T-helper 22 cell (primary cell): ENCODE data around the gene IL9R.
"Not testable (repeated sequence)": the region's sequence is repeated elsewhere in the genome, so short reads cannot be mapped to it uniquely, and the experiment has no call there.

Experiments used
- DNase-seq: peaks from one replicate; pipeline ENCODE4 v3.0.0-alpha.2; 2020; ENCODE audit warnings: low read depth

IL9R gene

DNA sequence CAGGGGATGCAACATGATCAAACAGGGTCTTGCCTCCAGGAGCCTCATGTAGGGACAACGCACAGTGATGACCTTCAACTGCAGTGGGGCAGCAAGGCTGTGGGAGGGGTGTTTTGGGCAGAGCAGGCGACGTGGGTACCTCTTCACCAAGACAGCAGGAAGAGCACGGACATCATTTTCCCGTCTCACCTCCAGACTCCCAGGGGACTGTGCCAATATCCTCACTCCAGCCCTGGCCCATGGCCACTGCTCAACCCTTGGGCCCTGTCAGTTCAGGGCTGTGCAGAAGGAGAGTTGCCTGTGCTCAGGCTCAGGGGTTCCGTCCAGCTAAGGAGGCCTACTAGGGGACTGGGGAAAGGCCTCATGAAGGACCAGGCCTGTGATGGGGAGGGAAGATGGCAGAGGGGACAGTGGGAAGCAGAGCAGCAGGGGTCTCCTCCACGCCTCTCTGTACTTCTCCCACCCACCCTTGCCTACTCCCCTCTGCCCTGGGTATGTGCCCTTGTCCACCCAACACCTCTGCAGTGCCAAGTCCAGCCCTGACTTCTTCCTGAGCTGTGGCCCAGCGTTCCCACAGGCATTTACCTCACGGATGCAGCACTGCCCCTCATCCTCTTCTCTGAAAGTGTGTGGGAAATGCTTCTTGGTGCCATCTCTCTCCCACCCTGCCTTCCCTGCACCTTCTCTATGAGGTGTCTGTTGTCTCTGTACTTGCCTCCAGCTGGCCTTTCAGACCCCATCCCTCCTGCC lies 1.4 kb downstream of the IL9R start:
- no peak for DNase-seq

- not testable (repeated sequence) for DNase-seq
Observed at GRCh38 chrX:155999751-156000150, 2.3 kb downstream of the IL9R start.

DNA sequence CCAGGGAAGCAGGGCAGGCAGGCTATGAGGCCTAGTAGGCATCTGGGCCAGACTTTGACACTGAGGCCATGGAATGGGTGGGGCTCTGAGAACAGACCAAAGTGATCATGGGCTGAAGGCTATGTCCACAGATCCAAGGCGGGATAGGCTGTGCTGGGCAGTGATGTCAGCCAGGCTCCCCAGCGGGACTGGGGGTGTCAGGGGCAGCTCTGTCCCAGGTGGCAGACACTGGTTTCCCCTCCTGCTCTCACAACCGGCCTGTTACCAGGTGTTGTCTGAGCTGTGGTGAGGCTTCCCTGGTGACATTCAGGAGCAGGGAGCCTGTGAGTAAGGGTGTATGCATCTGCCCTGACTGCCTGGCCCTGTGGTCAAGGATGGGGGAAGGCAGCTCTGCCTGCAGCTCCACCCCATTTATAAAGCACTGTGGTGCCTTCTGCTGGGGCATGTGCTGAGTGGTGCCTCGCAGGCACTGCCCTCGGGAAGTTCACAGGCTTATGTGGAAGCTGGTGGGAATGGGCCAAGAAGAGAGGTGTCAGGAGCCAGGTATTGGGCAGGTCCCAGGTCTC lies 2.9 kb downstream of the IL9R start:
- no peak for DNase-seq

GRCh38 chrX:156001001-156001666 lies 3.6 kb downstream of the IL9R start:
- DNase-seq = no peak

DNA sequence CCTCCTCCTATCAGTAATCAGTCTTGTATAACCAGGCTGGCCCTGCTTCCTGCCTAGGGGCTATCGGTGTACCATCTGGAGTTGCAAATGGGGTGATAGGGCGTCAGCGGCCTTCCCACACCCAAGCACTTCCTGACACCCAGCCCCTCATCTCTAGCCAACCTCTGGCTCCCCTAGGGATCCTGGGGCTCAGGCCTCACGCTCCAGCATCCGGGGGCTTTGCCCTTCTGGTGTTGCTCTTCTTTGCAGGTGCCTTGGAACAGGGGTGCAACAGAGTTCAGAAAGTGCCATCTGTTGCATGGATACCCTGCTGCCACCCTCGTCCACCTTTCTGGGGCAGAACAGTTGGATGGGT lies 4.1 kb downstream of the IL9R start:
- no peak for DNase-seq

DNA sequence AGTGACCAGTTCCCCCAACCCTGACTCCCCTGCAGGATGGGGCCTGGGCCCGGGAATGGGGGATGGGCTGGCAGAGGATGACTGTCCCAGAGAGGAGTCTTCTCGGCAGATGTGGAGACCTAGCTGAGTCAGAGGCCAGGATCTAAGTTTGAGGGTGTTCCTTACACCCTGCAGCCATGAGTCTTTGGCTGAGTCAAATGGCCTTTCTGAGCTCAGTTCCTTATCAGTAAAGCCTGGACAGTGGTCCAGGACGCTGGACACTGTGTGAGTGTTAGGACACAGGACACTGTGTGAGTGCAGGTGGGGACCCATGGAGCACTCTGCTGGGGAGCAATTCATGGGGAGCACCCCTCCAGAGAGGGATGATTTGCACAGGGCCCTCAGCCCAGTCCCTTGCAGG lies 5.0 kb downstream of the IL9R start:
- no peak for DNase-seq

- no peak for DNase-seq
Observed at GRCh38 chrX:156003486-156004185, 6.1 kb downstream of the IL9R start.

DNA sequence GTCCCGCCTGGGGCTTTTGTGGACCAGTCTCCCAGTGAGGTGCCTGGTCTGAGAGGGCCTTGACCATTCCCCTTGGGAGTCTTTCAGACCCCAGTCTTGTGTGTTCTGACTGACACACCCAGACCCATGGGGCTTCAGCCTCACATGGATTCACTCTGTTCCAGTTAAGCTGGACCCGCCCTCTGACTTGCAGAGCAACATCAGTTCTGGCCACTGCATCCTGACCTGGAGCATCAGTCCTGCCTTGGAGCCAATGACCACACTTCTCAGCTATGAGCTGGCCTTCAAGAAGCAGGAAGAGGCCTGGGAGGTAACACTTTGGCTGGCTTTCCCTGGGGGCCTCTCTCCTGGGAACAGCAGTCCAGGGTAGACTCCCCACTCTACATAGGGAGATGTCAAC lies 6.8 kb downstream of the IL9R start:
- DNase-seq = no peak

DNA sequence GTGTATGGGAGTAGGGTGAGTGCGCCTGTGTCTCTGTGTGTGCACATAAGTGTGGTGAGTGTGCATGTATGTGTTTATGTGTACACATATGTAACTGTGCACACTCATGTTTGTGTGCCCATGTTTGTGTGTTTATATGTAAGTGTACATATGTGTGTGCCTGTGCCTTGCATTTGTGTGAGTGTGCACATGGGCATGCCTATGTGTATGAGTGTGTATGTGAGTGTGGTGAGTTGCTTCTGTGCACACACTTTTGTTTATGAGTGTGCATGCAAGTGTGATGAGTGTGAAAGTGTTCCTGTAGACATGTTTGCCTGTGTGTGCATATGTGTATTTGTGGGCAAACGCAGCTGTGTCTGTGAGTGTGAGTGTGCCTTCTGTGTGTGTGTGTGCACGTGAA lies 7.2 kb downstream of the IL9R start:
- DNase-seq = no peak

DNA sequence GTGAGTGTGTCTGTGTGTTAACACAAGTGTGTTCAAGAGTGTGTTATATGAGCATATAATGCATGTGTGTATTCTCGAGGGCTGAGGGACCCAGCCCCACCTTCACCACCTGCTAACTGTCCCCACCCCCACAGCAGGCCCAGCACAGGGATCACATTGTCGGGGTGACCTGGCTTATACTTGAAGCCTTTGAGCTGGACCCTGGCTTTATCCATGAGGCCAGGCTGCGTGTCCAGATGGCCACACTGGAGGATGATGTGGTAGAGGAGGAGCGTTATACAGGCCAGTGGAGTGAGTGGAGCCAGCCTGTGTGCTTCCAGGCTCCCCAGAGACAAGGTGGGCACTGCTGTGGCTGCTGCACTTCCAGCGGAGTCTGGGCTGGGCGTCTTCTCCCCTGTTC lies 7.6 kb downstream of the IL9R start:
- no peak for DNase-seq

DNA sequence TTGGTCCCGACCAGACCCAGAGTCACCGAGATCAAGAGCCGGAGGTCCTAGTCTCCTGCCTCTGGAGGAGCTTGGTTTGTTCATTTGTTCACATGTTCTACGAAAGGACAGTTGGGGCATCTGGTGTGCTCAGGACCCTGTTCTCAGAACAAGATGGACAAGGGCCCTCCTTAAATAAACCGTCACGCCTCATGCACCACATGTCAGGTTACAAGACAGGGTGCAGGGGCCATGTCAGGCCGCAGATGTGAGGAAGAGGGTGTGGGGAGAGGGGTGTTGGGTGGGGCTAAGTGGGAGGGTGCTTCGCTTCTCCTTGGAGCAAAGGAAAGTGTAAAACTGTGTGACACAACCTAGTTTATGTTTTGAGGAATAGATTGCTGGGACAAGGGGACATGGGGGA lies 9.0 kb downstream of the IL9R start:
- not testable (repeated sequence) for DNase-seq

DNA sequence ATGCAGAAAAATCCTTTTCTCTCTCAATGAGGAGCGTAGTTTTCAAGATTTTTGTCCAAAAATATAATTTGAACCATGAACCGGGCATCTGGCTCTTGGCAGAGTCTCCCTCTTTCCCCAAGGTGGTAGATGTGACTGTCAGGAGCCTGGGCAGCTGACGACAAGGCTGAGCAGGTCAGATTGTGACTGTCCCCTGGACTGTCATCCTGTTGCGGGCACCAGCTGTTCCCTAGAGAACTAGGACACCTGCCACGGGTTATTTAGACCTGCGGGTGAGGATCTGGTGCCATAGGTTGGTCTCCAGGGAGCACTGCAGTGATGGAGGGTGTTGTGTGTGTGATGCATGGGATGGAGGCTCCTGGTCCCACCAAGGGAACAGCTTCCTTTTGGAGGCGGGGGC lies 10.9 kb downstream of the IL9R start:
- not testable (repeated sequence) for DNase-seq

DNA sequence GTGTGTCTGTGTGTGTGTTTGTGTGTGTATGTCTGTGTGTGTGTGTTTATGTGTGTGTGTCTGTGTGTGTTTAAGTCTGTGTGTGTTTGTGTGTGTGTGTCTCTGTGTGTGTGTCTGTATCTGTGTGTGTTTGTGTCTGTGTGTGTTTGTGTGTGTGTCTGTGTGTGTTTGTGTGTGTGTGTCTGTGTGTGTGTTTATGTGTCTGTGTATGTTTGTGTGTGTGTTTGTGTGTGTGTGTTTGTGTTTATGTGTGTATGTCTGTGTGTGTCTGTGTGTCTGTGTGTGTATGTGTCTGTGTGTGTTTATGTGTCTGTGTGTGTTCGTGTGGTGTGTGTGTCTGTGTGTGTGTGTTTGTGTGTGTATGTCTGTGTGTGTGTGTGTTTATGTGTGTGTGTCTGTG lies 11.4 kb downstream of the IL9R start:
- DNase-seq = no peak

- not testable (repeated sequence) for DNase-seq
Observed at GRCh38 chrX:156009691-156010090, 12.2 kb downstream of the IL9R start.

- not testable (repeated sequence) for DNase-seq
Observed at GRCh38 chrX:156013286-156013953, 15.9 kb downstream of the IL9R start.

GRCh38 chrX:156019846-156020245 lies 22.4 kb downstream of the IL9R start:
- not testable (repeated sequence) for DNase-seq

DNA sequence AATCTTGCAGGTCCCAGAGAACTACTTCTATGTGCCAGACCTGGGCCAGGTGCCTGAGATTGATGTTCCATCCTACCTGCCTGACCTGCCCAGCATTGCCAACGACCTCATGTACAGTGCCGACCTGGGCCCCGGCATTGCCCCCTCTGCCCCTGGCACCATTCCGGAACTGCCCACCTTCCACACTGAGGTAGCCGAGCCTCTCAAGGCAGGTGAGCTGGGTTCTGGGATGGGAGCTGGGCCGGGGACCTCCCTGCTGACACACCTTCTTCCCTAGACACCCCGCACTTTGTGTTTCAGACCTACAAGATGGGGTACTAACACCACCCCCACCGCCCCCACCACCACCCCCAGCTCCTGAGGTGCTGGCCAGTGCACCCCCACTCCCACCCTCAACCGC lies 25.5 kb downstream of the IL9R start:
- DNase-seq = not testable (repeated sequence)

GRCh38 chrX:156024949-156025492 lies 27.5 kb downstream of the IL9R start:
- DNase-seq = not testable (repeated sequence)

DNA sequence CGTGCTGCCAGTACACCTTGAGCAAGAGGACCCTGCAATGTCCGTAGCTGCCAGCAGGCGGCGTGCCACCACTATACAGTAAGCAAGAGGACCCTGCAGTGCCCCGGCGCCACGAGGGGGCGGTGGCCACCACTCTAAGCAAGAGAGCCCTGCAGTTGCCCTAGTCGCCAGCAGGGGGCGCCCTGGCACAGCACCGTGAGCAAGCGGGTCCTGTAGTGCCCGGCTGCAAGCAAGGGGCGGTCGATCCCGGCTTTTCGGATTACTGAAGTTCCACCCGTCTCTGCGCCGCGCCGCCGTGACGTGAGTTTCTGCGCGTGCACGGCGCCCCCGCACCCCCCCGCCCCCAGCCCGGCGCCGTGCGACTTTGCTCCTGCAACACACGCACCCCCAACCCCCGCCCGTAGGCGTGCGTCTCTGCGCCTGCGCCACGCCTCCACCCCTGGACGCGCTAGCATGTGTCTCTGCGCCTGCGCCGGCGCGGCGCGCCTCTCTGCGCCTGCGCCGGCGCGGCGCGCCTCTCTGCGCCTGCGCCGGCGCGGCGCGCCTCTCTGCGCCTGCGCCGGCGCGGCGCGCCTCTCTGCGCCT lies 31.2 kb downstream of the IL9R start:
- not testable (repeated sequence) for DNase-seq

DNA sequence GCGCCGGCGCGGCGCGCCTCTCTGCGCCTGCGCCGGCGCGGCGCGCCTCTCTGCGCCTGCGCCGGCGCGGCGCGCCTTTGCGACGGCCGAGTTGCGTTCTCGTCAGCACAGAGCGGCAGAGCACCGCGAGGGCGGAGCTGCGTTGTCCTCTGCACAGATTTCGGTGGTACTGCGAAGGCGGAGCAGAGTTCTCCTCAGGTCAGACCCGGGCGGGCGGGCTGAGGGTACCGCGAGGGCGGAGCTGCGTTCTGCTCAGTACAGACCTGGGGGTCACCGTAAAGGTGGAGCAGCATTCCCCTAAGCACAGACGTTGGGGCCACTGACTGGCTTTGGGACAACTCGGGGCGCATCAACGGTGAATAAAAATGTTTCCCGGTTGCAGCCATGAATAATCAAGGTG lies 31.8 kb downstream of the IL9R start:
- not testable (repeated sequence) for DNase-seq

GRCh38 chrX:156029707-156030442 lies 32.4 kb downstream of the IL9R start:
- DNase-seq = not testable (repeated sequence)
